Mesothelial cell of epicardium (in vitro differentiated cells): ENCODE results near the gene MAZ. TPM values are rescaled to one million over a fixed set of nuclear protein-coding genes. Genes with fewer than 3 reads are reported as not detected.

ENCODE experiments used
- DNase-seq, 2 experiments: peaks; one replicate each; pipeline ENCODE4 v3.0.0; 2021; ENCODE audit warnings: low spot score in 2 of 2; ENCODE audit not compliant: unreplicated experiment in 2 of 2
- H3K27ac Mint-ChIP-seq: 2 replicates; pipeline ENCODE4 v1.8.0; 2021; ENCODE audit warnings: mixed read lengths
- H3K27me3 Mint-ChIP-seq: 2 replicates; pipeline ENCODE4 v1.8.0; 2021; ENCODE audit warnings: low read depth, mixed read lengths
- H3K36me3 Mint-ChIP-seq: 2 replicates; pipeline ENCODE4 v1.8.0; 2021; ENCODE audit warnings: mixed read lengths
- H3K4me1 Mint-ChIP-seq: 2 replicates; pipeline ENCODE4 v1.8.0; 2021; ENCODE audit warnings: mixed read lengths
- H3K4me3 Mint-ChIP-seq: 2 replicates; pipeline ENCODE4 v1.8.0; 2021; ENCODE audit warnings: mild to moderate bottlenecking, moderate library complexity, mixed read lengths
- H3K9me3 Mint-ChIP-seq: 2 replicates; pipeline ENCODE4 v1.8.0; 2021; ENCODE audit warnings: mixed read lengths
- total RNA-seq: library from RNA; stranded (reverse); gene quantifications from 3 replicates; pipeline ENCODE4 v1.2.1, GENCODE V29; 2021
- TF ChIP-seq, protein P1 (sequence below): fragments of 200-600 bp; sonication (generic); IDR thresholded peaks from one replicate; pipeline ENCODE4 v1.5.0; 2021; ENCODE audit warnings: antibody characterized with exemption; ENCODE audit not compliant: unreplicated experiment

Gene MAZ
- total RNA-seq, 1 donor from 2014 or later, result 349 TPM

DNA sequence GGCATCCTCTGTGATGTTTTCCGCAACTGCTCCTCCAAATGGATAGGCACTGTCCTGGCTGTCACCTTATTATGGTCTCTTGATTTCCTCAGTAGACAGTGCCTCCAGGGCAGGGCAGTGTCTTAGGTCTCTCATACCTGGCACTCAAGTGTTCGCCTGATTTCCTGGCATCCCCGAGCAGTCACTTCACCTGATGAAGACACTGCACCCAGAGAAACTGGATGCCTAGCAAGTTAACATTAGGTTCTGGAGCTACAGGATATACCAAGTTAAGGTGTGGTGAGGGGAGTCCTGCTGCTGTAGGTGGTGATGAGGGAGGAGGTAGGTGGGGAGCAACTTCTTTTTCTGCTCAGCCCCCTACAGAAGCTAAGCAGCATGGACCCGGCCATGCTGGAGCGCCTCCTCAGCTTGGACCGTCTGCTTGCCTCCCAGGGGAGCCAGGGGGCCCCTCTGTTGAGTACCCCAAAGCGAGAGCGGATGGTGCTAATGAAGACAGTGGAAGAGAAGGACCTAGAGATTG lies 3.9 kb upstream of the MAZ start:
- Mint-ChIP-seq H3K27me3 (no peaks in the 10 kb centered on the region), H3K27ac (peak overlapping the region; percentile 66), H3K4me1 (peaks cover 22% of the 10 kb centered on the region), H3K4me3 (no peak overlapping the region), H3K9me3 (no peaks in the 10 kb centered on the region), H3K36me3 (peaks cover 12% of the 10 kb centered on the region)
- DNase-seq, result no peak
- TF ChIP-seq, protein P1, sequence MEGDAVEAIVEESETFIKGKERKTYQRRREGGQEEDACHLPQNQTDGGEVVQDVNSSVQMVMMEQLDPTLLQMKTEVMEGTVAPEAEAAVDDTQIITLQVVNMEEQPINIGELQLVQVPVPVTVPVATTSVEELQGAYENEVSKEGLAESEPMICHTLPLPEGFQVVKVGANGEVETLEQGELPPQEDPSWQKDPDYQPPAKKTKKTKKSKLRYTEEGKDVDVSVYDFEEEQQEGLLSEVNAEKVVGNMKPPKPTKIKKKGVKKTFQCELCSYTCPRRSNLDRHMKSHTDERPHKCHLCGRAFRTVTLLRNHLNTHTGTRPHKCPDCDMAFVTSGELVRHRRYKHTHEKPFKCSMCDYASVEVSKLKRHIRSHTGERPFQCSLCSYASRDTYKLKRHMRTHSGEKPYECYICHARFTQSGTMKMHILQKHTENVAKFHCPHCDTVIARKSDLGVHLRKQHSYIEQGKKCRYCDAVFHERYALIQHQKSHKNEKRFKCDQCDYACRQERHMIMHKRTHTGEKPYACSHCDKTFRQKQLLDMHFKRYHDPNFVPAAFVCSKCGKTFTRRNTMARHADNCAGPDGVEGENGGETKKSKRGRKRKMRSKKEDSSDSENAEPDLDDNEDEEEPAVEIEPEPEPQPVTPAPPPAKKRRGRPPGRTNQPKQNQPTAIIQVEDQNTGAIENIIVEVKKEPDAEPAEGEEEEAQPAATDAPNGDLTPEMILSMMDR, result no peak

DNA sequence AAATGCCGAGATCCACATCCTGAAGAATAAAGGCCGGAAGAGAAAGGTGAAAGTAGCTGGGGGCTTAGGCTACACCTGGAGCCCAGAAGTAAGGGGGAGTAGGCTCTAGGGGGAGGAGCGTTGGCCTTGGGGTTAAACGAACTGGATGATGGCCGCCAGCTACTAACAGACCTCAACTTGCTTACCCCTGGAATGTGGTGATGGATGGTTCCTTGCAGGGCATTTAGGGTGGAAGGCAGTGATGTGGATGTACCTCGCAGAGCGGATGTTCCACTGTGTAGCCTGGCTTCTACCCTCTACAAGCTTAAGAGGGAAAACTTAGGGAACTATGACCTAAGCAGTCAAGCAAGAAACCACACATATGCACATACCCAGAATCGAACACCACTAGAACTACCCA lies 2.3 kb upstream of the MAZ start:
- Mint-ChIP-seq H3K4me1 (peaks cover 38% of the 10 kb centered on the region), H3K27me3 (no peaks in the 10 kb centered on the region), H3K9me3 (no peaks in the 10 kb centered on the region), H3K36me3 (peaks cover 8% of the 10 kb centered on the region), H3K27ac (peak overlapping the region; percentile 90), H3K4me3 (peak overlapping the region; percentile 100)
- no peak for DNase-seq
- TF ChIP-seq, protein P1, result no peak

DNA sequence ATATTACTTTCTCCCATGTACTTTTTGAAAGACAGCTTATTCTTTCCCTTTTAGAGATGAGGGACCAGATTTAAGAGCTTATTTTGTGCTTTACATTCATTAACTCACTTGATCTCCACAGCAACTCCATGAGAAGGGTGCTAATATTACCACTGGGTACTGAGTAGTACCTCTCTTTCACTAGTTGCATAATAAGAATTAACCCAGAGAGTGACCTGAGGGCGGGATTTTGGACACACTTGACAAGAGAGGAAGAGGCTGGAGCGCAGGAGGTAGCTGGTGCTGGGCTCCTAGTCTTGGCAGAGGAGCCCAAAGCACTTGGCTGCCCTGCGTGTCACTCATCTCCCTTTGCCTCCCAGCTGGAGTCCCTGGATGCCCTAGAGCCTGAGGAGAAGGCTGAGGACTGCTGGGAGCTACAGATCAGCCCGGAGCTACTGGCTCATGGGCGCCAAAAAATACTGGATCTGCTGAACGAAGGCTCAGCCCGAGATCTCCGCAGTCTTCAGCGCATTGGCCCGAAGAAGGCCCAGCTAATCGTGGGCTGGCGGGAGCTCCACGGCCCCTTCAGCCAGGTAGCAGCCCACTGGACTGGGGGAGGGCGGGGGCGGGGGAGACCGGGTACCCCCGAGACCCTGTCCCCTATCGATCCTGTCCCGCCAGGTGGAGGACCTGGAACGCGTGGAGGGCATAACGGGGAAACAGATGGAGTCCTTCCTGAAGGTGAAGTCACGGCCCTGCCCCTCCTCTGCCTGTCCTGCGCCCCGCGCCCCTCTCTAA lies 1.7 kb upstream of the MAZ start:
- H3K27ac Mint-ChIP-seq, result peak overlapping the region; percentile 100
- DNase-seq, result no peak
- TF ChIP-seq, protein P1, result no peak
- peak overlapping the region; percentile 100 for H3K4me3 Mint-ChIP-seq
- H3K36me3 Mint-ChIP-seq, result peaks cover 8% of the 10 kb centered on the region
- H3K9me3 Mint-ChIP-seq, result no peaks in the 10 kb centered on the region
- H3K4me1 Mint-ChIP-seq, result peaks cover 39% of the 10 kb centered on the region
- H3K27me3 Mint-ChIP-seq, result no peaks in the 10 kb centered on the region

DNA sequence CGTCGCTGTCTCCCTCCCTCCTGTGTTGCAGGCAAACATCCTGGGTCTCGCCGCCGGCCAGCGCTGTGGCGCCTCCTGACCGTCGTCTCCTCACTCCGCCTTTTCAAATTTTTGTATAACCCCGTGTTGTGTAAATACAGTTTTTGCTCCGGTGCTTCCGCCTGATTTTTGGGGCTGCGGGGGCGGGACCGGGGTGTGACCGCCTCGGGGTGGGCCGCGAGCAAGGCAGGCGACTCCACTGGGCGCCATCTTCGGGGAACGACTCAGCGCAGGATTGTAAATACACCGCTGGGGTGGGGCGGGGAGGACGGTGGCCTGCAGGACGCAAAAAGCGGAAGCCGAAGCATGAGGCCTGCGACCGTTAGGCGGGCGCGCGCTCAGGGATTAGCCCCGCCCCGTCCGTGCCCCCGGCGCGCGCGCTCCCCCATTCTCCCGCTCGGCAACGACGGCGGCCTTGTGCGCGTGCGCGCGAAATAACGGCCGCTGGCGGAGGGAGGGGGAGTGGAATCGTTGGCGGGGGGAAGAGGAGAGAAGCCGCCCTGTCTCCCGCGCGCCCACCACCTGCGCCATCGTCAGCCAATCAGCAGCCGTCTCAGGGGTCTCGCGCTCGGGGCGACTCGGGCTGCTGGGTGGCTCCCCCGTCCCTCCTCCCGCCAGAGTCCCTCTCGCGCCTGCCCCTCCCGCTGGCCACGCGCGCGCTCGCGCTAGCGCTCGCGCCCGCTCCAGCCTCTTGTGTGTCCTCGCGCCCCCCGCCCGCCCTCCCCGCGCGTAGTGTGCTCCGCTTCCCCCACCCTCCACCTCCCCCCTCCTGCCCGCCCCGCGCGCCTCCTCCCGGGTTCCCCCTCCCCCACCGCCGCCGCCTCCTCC lies 864 bp upstream of the MAZ start:
- H3K27ac Mint-ChIP-seq, result peak overlapping the region; percentile 100
- H3K36me3 Mint-ChIP-seq, result peaks cover 8% of the 10 kb centered on the region
- H3K27me3 Mint-ChIP-seq, result no peaks in the 10 kb centered on the region
- peaks cover 46% of the 10 kb centered on the region for H3K4me1 Mint-ChIP-seq
- peak overlapping the region; percentile 100 for H3K4me3 Mint-ChIP-seq
- peak; percentile 98 for DNase-seq
- TF ChIP-seq, protein P1, result no peak
- no peaks in the 10 kb centered on the region for H3K9me3 Mint-ChIP-seq

DNA sequence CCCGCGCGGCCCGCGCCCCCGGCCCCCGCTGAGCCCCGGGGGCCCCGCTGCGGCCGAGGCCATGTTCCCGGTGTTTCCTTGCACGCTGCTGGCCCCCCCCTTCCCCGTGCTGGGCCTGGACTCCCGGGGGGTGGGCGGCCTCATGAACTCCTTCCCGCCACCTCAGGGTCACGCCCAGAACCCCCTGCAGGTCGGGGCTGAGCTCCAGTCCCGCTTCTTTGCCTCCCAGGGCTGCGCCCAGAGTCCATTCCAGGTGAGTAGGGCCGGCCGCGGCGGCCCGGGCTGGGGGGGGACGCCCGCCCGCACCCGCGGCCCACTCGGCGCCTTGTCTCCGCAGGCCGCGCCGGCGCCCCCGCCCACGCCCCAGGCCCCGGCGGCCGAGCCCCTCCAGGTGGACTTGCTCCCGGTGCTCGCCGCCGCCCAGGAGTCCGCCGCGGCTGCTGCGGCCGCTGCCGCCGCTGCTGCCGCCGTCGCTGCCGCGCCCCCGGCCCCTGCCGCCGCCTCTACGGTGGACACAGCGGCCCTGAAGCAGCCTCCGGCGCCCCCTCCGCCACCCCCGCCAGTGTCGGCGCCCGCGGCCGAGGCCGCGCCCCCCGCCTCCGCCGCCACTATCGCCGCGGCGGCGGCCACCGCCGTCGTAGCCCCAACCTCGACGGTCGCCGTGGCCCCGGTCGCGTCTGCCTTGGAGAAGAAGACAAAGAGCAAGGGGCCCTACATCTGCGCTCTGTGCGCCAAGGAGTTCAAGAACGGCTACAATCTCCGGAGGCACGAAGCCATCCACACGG lies 504 bp downstream of the MAZ start:
- H3K4me1 Mint-ChIP-seq, result peaks cover 59% of the 10 kb centered on the region
- peak overlapping the region; percentile 79 for H3K4me3 Mint-ChIP-seq
- TF ChIP-seq, protein P1, result no peak
- H3K9me3 Mint-ChIP-seq, result no peaks in the 10 kb centered on the region
- DNase-seq, result peak in 1 of 2 experiments; percentile 54
- peak overlapping the region; percentile 92 for H3K27ac Mint-ChIP-seq
- no peaks in the 10 kb centered on the region for H3K27me3 Mint-ChIP-seq
- H3K36me3 Mint-ChIP-seq, result peaks cover 1% of the 10 kb centered on the region
